MM.1S (cell line): ENCODE results near the gene CHRNB1.

Source experiments
- CTCF ChIP-seq: fragments of 300-600 bp; sonication (generic); IDR thresholded peaks from 2 replicates; pipeline ENCODE4 v1.5.1; 2016; ENCODE audit warnings: antibody characterized with exemption, low read length, mixed read lengths
- EZH2 ChIP-seq: fragments of 300-600 bp; sonication (generic); optimal IDR thresholded peaks from 2 replicates; pipeline ENCODE3; 2017; ENCODE audit warnings: low read depth, mild to moderate bottlenecking, antibody characterized with exemption, low read length, mixed read lengths
- EZH2phosphoT487 ChIP-seq: fragments of 300-600 bp; sonication (generic); IDR thresholded peaks from 2 replicates; pipeline ENCODE4 v1.6.1; 2018; ENCODE audit warnings: antibody characterized with exemption, low read length

GRCh38 chr17:7483255-7484066 is 38.6 kb downstream of the CHRNB1 start:
- TF ChIP-seq CTCF (no peak), EZH2phosphoT487 (no peak), EZH2 (no peak)
